Hematopoietic multipotent progenitor cell treated with erythropoietin and hydrocortisone succinate and interleukin-3 and kit ligand, for 8 days (in vitro differentiated cells): Measurements from ENCODE around the gene PIGM.

ENCODE experiments used
- DNase-seq: peaks from one replicate; pipeline ENCODE4 v3.0.0-alpha.2; 2015

The PIGM gene

GRCh38 chr1:159986093-159986492, 45.7 kb downstream of the PIGM start:
- DNase-seq: no peak

DNA sequence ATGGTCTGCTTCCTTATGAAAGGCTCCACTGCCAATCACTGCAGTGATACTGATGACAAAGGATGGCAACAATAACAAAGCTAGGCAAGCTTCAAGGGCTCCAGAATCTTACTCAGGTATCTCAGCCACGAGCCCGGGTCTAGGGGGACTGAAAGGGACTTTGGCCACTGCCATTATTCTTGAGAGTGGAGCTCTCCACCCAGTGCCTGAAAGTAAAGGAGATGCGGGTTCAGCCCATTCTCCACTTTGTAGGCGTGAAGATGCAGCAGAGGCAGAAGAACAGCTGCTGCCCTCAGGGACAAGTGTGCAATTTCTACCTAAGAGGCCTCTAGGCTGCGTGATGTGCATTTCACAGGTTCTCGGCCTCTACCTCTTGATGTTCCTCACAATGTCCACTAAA, 46.3 kb downstream of the PIGM start:
- DNase-seq: no peak

DNA sequence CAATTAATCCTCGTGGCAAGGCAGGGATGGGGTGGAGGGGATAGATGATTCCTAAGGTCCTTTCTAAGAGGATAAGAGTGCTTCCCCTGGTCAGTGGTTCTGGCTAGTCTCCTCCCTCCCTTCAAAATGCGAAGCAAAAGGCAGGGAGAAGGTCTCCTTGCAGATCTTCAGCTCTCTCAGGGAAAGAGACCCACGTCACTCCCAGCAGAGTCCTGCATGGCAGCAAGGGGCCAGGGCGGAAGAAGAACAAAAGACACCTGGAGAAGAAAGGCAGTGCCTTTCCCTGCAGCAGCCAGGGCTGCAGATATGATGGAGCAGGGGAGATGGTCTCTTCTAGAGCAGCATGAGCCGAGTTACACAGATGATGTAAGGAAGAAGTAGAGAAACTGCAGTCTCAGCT, 48.1 kb downstream of the PIGM start:
- no peak for DNase-seq

DNA sequence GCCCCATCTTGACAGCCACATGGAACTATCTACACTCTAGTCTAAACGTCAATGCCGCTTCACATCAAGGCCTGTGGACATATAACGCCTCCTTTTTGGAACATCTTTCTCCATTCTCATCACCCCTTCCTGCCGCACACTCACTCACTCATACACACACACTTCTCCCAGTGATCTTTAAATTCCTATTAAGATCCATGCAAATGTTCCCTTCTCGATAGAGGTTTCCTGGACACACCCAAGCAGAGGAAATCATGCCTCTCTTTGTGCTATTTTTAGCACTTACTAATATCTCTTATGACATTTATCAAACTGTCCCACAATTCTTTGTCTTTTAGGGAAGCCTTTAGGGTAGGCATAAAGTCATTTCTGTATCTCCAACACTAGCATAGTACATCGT, 49.5 kb downstream of the PIGM start:
- DNase-seq: no peak

DNA sequence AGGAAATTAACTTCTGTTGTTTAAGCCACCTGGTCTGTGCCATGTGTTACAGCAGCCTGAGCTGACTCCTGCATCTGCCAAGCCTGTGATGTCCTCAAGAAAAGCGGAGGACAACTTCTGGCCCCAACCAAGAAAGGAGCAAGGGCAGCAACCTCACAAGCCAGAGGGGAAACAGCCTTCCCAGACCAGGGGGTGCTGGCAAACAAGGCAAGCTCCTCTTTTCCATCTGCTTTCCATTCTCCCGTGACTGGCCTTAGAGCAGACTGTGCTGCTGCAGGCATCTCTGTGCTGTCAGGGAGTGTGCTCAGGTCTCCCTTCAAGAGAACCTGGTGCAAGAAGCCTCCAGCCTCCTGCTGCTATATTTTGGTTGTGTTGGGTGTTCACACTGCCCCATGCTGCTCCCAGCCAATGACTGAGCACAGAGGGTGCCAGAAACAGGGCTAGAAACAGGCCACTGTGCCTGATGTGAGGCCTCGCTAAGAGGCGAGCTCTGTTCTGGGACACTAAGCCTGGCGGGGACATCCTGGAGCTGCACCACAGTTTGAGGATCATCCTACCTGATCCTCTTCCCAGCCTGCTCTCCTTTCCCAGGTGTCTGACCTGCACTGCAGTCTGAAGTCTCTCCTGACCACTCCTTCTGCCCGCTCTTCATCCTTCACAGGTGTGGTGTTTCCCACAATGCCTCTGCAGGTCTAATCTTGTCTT, 50.3 kb downstream of the PIGM start:
- no peak for DNase-seq

- no peak for DNase-seq
Observed at GRCh38 chr1:159980786-159981185, 51.0 kb downstream of the PIGM start.

GRCh38 chr1:159980076-159980475, 51.7 kb downstream of the PIGM start:
- DNase-seq: no peak

DNA sequence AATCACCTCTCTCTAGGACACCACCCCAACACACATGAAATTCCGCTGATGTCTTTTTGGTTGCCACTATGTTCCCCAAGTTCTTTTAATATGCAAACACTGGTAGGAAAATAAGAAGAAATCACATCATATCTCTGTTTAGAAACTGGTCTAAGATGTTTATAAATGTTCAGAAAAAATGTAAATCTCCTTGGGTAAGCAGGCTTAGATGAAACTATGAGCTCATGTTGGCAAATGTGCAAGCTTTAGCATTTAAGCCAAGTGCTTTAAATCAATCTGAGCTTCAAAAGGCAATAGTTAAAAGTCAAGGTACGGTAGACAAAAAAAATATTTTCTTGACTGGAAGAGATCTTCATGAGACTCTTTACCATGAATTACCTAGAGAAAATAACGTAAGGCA, 52.5 kb downstream of the PIGM start:
- DNase-seq: no peak

- DNase-seq: no peak
Observed at GRCh38 chr1:159978107-159978398, 53.7 kb downstream of the PIGM start.

GRCh38 chr1:159977364-159978106, 54.3 kb downstream of the PIGM start:
- no peak for DNase-seq
